ENCODE measurements around the gene CXCL10. TPM values are rescaled to one million over a fixed set of nuclear protein-coding genes. Genes with fewer than 3 reads are reported as not detected.

The CXCL10 gene
- total and polyA plus RNA-seq, 4 donors = 1.3 to 18.6 (median 2.8) TPM

DNA sequence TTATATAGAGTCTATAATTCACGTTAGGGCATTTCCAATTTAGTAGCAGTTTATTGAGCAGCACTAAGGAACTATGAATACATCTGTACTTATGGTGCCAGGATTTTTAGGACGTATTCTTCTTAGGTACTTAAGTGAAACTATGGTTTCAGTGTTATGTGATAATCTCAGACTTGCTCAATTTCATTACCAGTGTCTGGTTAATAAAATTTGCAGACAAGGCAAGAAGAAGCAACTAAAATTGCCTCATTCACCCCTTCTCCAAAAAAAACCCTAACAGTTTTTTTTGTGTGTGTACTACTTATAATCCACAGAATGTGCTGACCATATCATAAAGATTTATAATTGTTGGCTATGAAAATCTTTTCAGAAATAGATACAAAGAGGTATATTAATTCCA, 6.0 kb upstream of the CXCL10 start:
- TF ChIP-seq, protein P1, sequence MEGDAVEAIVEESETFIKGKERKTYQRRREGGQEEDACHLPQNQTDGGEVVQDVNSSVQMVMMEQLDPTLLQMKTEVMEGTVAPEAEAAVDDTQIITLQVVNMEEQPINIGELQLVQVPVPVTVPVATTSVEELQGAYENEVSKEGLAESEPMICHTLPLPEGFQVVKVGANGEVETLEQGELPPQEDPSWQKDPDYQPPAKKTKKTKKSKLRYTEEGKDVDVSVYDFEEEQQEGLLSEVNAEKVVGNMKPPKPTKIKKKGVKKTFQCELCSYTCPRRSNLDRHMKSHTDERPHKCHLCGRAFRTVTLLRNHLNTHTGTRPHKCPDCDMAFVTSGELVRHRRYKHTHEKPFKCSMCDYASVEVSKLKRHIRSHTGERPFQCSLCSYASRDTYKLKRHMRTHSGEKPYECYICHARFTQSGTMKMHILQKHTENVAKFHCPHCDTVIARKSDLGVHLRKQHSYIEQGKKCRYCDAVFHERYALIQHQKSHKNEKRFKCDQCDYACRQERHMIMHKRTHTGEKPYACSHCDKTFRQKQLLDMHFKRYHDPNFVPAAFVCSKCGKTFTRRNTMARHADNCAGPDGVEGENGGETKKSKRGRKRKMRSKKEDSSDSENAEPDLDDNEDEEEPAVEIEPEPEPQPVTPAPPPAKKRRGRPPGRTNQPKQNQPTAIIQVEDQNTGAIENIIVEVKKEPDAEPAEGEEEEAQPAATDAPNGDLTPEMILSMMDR (IDR thresholded peaks at IDR 0.05; ENCODE audit: control extremely low read depth, extremely low read depth) = no peak
- Histone ChIP-seq H3K4me1 (ENCODE audit: control insufficient read depth in 5 of 5, insufficient read depth in 5 of 5, low read length in 5 of 5) (peaks cover 0 to 6% (median 0%) of the 10 kb centered on the region in 5 donors), H3K9me3 (ENCODE audit: control insufficient read depth in 4 of 4, insufficient read depth in 3 of 4, low read length in 3 of 4) (no peaks in the 10 kb centered on the region), H3K36me3 (ENCODE audit: control insufficient read depth in 4 of 4, insufficient read depth in 4 of 4, low read length in 4 of 4) (no peaks in the 10 kb centered on the region), H3K27me3 (ENCODE audit: control insufficient read depth in 3 of 3, insufficient read depth in 3 of 3, low read length in 2 of 3) (no peaks in the 10 kb centered on the region), H3K27ac (ENCODE audit: low read depth in 1 of 2, low read length in 1 of 2) (no peak overlapping the region), H3K9ac (ENCODE audit: insufficient read depth in 1 of 2, low read length in 2 of 2) (no peak overlapping the region), H3K4me3 (no peak overlapping the region)
- 56 to 62% methylated on average over 2 of the region's 2 CpGs for WGBS, 2 donors
- ATAC-seq (ENCODE audit: insufficient read depth, low FRiP score) = no peak
- DNase-seq = peak in 1 of 3 donors; percentile 10

DNA sequence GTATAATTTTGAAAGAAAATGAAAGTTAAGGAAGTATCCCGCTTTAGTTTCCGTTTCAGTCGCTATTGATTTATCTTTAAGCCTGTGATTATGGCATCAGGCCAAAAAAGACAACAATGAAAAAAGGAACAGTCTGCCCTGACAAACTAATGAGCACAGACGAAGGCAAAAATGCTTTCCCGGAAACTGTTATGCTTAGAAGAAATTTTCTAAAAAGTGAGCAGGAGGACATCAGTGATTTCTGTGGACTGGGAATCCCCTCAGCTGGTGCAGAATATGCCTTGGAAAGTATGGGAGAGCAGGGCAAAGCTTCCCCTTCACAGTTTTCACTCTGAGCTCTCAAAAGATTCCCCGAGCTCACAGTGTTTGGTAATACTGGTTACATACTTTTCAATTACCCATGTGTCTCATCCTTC, 5.1 kb upstream of the CXCL10 start:
- Histone ChIP-seq H3K4me3 (no peak overlapping the region), H3K4me1 (ENCODE audit: control insufficient read depth in 5 of 5, insufficient read depth in 5 of 5, low read length in 5 of 5) (peaks cover 0 to 6% (median 0%) of the 10 kb centered on the region in 5 donors), H3K36me3 (ENCODE audit: control insufficient read depth in 4 of 4, insufficient read depth in 4 of 4, low read length in 4 of 4) (no peaks in the 10 kb centered on the region), H3K27ac (ENCODE audit: low read depth in 1 of 2, low read length in 1 of 2) (no peak overlapping the region), H3K9ac (ENCODE audit: insufficient read depth in 1 of 2, low read length in 2 of 2) (peak overlapping the region in 1 of 2 donors; percentile 63), H3K27me3 (ENCODE audit: control insufficient read depth in 3 of 3, insufficient read depth in 3 of 3, low read length in 2 of 3) (no peaks in the 10 kb centered on the region), H3K9me3 (ENCODE audit: control insufficient read depth in 4 of 4, insufficient read depth in 3 of 4, low read length in 3 of 4) (no peaks in the 10 kb centered on the region)
- TF ChIP-seq, protein P1 (IDR thresholded peaks at IDR 0.05; ENCODE audit: control extremely low read depth, extremely low read depth) = no peak
- DNase-seq (peak; percentile 19 to 76 (median 75)), ATAC-seq (ENCODE audit: insufficient read depth, low FRiP score) (no peak)
- 8 to 14% methylated on average over 6 of the region's 6 CpGs for WGBS, 2 donors

DNA sequence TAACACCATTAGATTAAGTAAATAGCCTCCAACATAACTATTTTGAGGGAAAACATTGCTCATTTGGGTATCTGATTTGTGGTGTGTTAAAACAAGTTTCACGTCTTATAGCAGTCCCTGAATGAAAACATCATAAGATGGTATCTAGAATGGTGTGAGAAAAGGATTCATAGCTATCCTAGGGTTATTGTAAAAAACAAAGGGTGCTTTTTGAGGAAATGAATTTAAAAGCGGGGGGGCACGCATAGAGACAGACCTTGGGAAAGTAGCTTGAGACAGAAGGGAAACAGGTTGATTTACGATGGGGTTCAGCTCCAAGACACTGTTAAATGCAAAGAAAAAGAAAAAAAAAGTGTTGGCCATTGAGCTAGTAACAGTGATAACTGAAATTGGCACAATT, 768 bp upstream of the CXCL10 start:
- no peak for DNase-seq
- H3K36me3 ChIP-seq (ENCODE audit: control insufficient read depth in 4 of 4, insufficient read depth in 4 of 4, low read length in 4 of 4) = no peaks in the 10 kb centered on the region
- no peaks in the 10 kb centered on the region for H3K9me3 ChIP-seq (ENCODE audit: control insufficient read depth in 4 of 4, insufficient read depth in 3 of 4, low read length in 3 of 4)
- 38 to 55% methylated on average over 4 of the region's 4 CpGs for WGBS, 2 donors
- no peak for ATAC-seq (ENCODE audit: insufficient read depth, low FRiP score)
- no peaks in the 10 kb centered on the region for H3K27me3 ChIP-seq (ENCODE audit: control insufficient read depth in 3 of 3, insufficient read depth in 3 of 3, low read length in 2 of 3)
- TF ChIP-seq, protein P1 (IDR thresholded peaks at IDR 0.05; ENCODE audit: control extremely low read depth, extremely low read depth) = no peak
- H3K4me1 ChIP-seq (ENCODE audit: control insufficient read depth in 5 of 5, insufficient read depth in 5 of 5, low read length in 5 of 5) = peaks cover 0 to 14% (median 3%) of the 10 kb centered on the region in 5 donors
- no peak overlapping the region for H3K4me3 ChIP-seq
- H3K27ac ChIP-seq (ENCODE audit: low read depth in 1 of 2, low read length in 1 of 2) = no peak overlapping the region
- no peak overlapping the region for H3K9ac ChIP-seq (ENCODE audit: insufficient read depth in 1 of 2, low read length in 2 of 2)

DNA sequence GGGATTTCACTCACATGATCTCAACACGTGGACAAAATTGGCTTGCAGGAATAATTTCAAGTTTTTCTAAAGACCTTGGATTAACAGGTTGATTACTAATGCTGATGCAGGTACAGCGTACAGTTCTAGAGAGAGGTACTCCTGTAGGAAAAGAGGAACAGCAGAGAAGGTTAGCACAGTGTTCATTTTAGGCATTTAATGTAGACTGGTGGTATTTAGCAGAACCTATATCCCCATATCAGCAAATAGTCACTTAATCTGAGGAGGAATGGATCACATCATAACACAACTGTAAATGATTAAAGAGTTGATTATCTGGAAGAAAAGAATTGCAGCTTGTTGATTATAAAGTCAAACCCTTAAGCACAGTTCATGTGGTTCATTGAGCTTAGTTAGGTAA, 620 bp downstream of the CXCL10 start:
- 78 to 87% methylated on average over 2 of the region's 2 CpGs for WGBS, 2 donors
- TF ChIP-seq, protein P1 (IDR thresholded peaks at IDR 0.05; ENCODE audit: control extremely low read depth, extremely low read depth) = no peak

More for the DNA sequence above, 620 bp downstream of the CXCL10 start:
- no peaks in the 10 kb centered on the region for H3K27me3 ChIP-seq (ENCODE audit: control insufficient read depth in 3 of 3, insufficient read depth in 3 of 3, low read length in 2 of 3)
- H3K9ac ChIP-seq (ENCODE audit: insufficient read depth in 1 of 2, low read length in 2 of 2) = peak overlapping the region in 1 of 2 donors; percentile 1
- peak in 2 of 3 donors; percentile 12 to 32 for DNase-seq
- peaks cover 0 to 14% (median 0%) of the 10 kb centered on the region in 5 donors for H3K4me1 ChIP-seq (ENCODE audit: control insufficient read depth in 5 of 5, insufficient read depth in 5 of 5, low read length in 5 of 5)
- H3K36me3 ChIP-seq (ENCODE audit: control insufficient read depth in 4 of 4, insufficient read depth in 4 of 4, low read length in 4 of 4) = no peaks in the 10 kb centered on the region
- H3K27ac ChIP-seq (ENCODE audit: low read depth in 1 of 2, low read length in 1 of 2) = no peak overlapping the region
- no peak overlapping the region for H3K4me3 ChIP-seq
- no peak for ATAC-seq (ENCODE audit: insufficient read depth, low FRiP score)
- H3K9me3 ChIP-seq (ENCODE audit: control insufficient read depth in 4 of 4, insufficient read depth in 3 of 4, low read length in 3 of 4) = no peaks in the 10 kb centered on the region

All from lung (tissue), 12 donors.